CD4-positive, CD25-positive, alpha-beta regulatory T cell (primary cell): ENCODE results near the gene WLS. TPM values are rescaled to one million over a fixed set of nuclear protein-coding genes. Genes with fewer than 3 reads are reported as not detected.

Experiments used
- ATAC-seq, 2 donors: fragments of 150-1000 bp; cut with Tn5 transposase; one replicate each; pipeline ENCODE4 v1.10.0; 2021; ENCODE audit warnings: low read depth in 2 of 2, moderate number of reproducible peaks in 2 of 2, moderate library complexity in 1 of 2
- DNase-seq, 3 donors: peaks; one replicate each; pipeline versions ENCODE4 v3.0.0 to v3.0.0-alpha.2; 2012 to 2022; ENCODE audit warnings: mixed read lengths in 1 of 3
- H3K27ac ChIP-seq: one replicate; pipeline ENCODE4 v1.7.0; 2013; ENCODE audit warnings: mild to moderate bottlenecking, low read length; ENCODE audit not compliant: insufficient read depth, poor library complexity, severe bottlenecking
- H3K27me3 ChIP-seq: one replicate; pipeline ENCODE4 v1.7.0; 2013; ENCODE audit warnings: low read length; ENCODE audit not compliant: control insufficient read depth, insufficient read depth
- H3K36me3 ChIP-seq: one replicate; pipeline ENCODE4 v1.7.0; 2013; ENCODE audit warnings: mild to moderate bottlenecking, low read length, moderate library complexity; ENCODE audit not compliant: control insufficient read depth, insufficient read depth
- H3K4me1 ChIP-seq: 2 replicates; pipeline ENCODE4 v1.7.0; 2013; ENCODE audit warnings: mild to moderate bottlenecking, low read length; ENCODE audit not compliant: insufficient read depth, control insufficient read depth, poor library complexity, severe bottlenecking
- H3K4me3 ChIP-seq: one replicate; pipeline ENCODE4 v1.7.0; 2013; ENCODE audit warnings: low read depth, mild to moderate bottlenecking, low read length, moderate library complexity
- H3K9me3 ChIP-seq, 2 experiments: 1 replicate in 1 of 2; 2 replicates in 1 of 2; pipeline ENCODE4 v1.7.0; 2013; ENCODE audit warnings: low read length in 2 of 2, mild to moderate bottlenecking in 1 of 2, moderate library complexity in 1 of 2; ENCODE audit not compliant: control insufficient read depth in 2 of 2
- H3K27ac Mint-ChIP-seq, 3 donors: one replicate each; pipeline ENCODE4 v1.8.0; 2020 to 2022; ENCODE audit warnings: mild to moderate bottlenecking in 3 of 3, mixed read lengths in 3 of 3, moderate library complexity in 2 of 3
- H3K27me3 Mint-ChIP-seq: one replicate; pipeline ENCODE4 v1.8.0; 2022; ENCODE audit warnings: mild to moderate bottlenecking, mixed read lengths
- H3K36me3 Mint-ChIP-seq: one replicate; pipeline ENCODE4 v1.8.0; 2020; ENCODE audit warnings: mixed read lengths
- H3K4me1 Mint-ChIP-seq, 4 donors: one replicate each; pipeline ENCODE4 v1.8.0; 2020 to 2022; ENCODE audit warnings: mixed read lengths in 4 of 4, mild to moderate bottlenecking in 1 of 4
- H3K4me3 Mint-ChIP-seq, 4 donors: one replicate each; pipeline ENCODE4 v1.8.0; 2020 to 2022; ENCODE audit warnings: mild to moderate bottlenecking in 4 of 4, mixed read lengths in 4 of 4, moderate library complexity in 3 of 4
- H3K9me3 Mint-ChIP-seq, 7 donors: one replicate each; pipeline ENCODE4 v1.8.0; 2020 to 2022; ENCODE audit warnings: mixed read lengths in 7 of 7, mild to moderate bottlenecking in 3 of 7, moderate library complexity in 2 of 7
- polyA plus RNA-seq, 4 donors: library from polyadenylated mRNA; unstranded; fragments of 300-500 nt; fragmentation: Illumina TruSeq; gene quantifications; one replicate each; pipeline ENCODE4 v1.2.3, GENCODE V29; 2021
- total RNA-seq: library from RNA; stranded (reverse); gene quantifications from one replicate; pipeline ENCODE4 v1.2.3, GENCODE V29; 2022

WLS gene
- total and polyA plus RNA-seq, 5 donors from 2014 or later = not detected

GRCh38 chr1:68205794-68206358, 26.4 kb downstream of the WLS start:
- DNase-seq = no peak
- Mint-ChIP-seq H3K27ac (no peak overlapping the region), H3K4me3 (no peak overlapping the region), H3K9me3 (peaks cover 0 to 3% (median 0%) of the 10 kb centered on the region in 7 donors), H3K36me3 (no peaks in the 10 kb centered on the region), H3K4me1 (peaks cover 0 to 2% (median 0%) of the 10 kb centered on the region in 4 donors), H3K27me3 (no peaks in the 10 kb centered on the region)
- no peak overlapping the region for H3K27ac ChIP-seq
- no peak for ATAC-seq
- no peaks in the 10 kb centered on the region for H3K27me3 ChIP-seq
- H3K4me1 ChIP-seq = no peaks in the 10 kb centered on the region
- H3K9me3 ChIP-seq = no peaks in the 10 kb centered on the region
- no peaks in the 10 kb centered on the region for H3K36me3 ChIP-seq
- no peak overlapping the region for H3K4me3 ChIP-seq

DNA sequence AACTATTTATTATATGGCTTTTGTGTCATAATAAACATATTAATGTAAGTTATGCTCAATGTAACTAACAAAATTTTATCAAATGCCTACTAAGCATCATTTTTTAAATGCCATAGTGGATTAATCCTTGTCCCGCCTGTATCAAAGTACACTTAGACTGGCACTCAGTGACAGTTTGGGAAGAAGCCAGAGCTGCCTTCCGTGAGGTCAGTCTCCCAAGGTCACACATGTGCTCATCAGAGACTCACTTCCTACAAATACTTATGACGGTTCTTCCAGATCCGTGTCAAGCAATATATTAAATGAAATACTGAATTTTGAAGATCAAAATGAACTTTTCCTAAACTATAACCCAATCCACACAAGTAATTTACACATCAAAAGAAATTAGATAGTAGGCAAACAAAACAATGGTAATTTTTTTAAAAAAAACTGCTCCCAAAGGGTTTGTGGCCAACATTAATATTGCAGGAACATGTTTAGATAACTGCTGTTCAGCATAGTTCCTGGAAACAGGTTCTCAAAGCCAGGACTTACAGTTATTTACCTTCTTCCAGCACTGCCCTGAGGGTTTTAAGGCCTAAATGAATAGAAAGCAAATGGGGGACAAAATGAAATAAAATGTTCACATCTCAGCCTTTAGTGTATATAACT, 27.2 kb downstream of the WLS start:
- Mint-ChIP-seq H3K27ac (no peak overlapping the region), H3K4me1 (no peaks in the 10 kb centered on the region), H3K27me3 (no peaks in the 10 kb centered on the region), H3K9me3 (peaks cover 0 to 3% (median 0%) of the 10 kb centered on the region in 7 donors), H3K36me3 (no peaks in the 10 kb centered on the region), H3K4me3 (no peak overlapping the region)
- no peaks in the 10 kb centered on the region for H3K36me3 ChIP-seq
- no peaks in the 10 kb centered on the region for H3K4me1 ChIP-seq
- H3K4me3 ChIP-seq = no peak overlapping the region
- no peak overlapping the region for H3K27ac ChIP-seq
- ATAC-seq (no peak), DNase-seq (no peak)
- H3K27me3 ChIP-seq = no peaks in the 10 kb centered on the region
- no peaks in the 10 kb centered on the region for H3K9me3 ChIP-seq

DNA sequence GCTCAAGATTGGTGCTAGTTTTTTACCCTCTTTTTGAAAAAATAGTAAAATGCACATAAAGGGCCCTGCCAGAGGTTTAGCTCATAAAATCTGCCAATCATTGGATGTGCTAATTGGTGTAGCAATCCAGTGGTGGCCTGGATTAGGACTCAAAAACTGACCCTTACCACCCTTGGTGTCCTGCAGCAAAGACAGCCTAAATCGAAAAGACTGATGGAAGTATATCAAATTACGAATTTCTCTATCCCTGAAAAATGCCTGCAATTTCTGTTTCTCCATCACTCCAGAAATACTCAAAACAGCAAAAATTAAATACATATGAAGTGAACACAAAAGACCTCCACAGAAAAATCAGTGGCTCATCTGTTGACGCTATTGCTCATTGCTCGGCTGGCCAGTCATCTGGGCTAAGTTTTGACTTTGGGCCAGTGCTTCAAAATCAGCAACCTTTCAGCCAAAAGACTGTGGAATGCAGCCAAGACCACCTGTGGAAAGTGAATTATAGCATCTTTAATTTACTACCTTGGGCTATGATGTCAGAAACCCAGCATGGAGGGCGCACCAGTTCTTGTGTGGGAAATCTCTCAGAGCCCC, 30.0 kb downstream of the WLS start:
- no peak overlapping the region for H3K27ac Mint-ChIP-seq
- no peaks in the 10 kb centered on the region for H3K4me1 Mint-ChIP-seq
- no peak overlapping the region for H3K4me3 Mint-ChIP-seq
- no peaks in the 10 kb centered on the region for H3K9me3 Mint-ChIP-seq
- Histone ChIP-seq H3K4me3 (no peak overlapping the region), H3K36me3 (no peaks in the 10 kb centered on the region), H3K9me3 (no peaks in the 10 kb centered on the region), H3K27me3 (no peaks in the 10 kb centered on the region), H3K27ac (no peak overlapping the region), H3K4me1 (no peaks in the 10 kb centered on the region)
- H3K27me3 Mint-ChIP-seq = peaks cover 7% of the 10 kb centered on the region
- ATAC-seq = no peak
- H3K36me3 Mint-ChIP-seq = no peaks in the 10 kb centered on the region
- no peak for DNase-seq

GRCh38 chr1:68201546-68202238, 30.6 kb downstream of the WLS start:
- Mint-ChIP-seq H3K27ac (no peak overlapping the region), H3K4me3 (no peak overlapping the region), H3K36me3 (no peaks in the 10 kb centered on the region), H3K27me3 (peaks cover 7% of the 10 kb centered on the region), H3K4me1 (no peaks in the 10 kb centered on the region), H3K9me3 (no peaks in the 10 kb centered on the region)
- Histone ChIP-seq H3K9me3 (no peaks in the 10 kb centered on the region), H3K27me3 (no peaks in the 10 kb centered on the region), H3K36me3 (no peaks in the 10 kb centered on the region), H3K4me1 (no peaks in the 10 kb centered on the region), H3K27ac (no peak overlapping the region), H3K4me3 (no peak overlapping the region)
- DNase-seq (no peak), ATAC-seq (no peak)

DNA sequence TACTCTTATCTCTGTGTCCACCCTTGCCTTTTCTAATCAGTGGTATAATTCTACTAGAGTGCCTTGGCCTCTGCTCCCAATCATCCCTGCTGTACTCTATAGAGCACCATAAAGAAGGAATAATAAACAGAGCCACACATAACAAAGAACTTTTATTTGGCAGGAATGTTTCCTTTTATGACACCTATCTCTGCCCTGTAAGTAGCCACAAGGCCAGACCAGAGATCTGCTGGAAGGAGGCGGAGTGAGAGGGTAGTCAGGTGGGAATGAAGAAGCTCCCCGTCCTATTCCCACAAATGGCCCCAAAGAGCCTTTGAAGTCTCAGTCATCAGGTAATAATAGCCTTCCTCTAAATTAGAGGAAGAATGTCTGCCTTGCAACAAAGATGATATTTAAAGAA, 32.7 kb downstream of the WLS start:
- H3K27me3 Mint-ChIP-seq = peaks cover 7% of the 10 kb centered on the region
- H3K9me3 Mint-ChIP-seq = no peaks in the 10 kb centered on the region
- Histone ChIP-seq H3K4me3 (no peak overlapping the region), H3K36me3 (no peaks in the 10 kb centered on the region), H3K4me1 (no peaks in the 10 kb centered on the region), H3K9me3 (no peaks in the 10 kb centered on the region), H3K27ac (no peak overlapping the region), H3K27me3 (no peaks in the 10 kb centered on the region)
- H3K4me3 Mint-ChIP-seq = no peak overlapping the region
- no peak overlapping the region for H3K27ac Mint-ChIP-seq
- ATAC-seq = no peak
- H3K36me3 Mint-ChIP-seq = no peaks in the 10 kb centered on the region
- H3K4me1 Mint-ChIP-seq = no peaks in the 10 kb centered on the region
- DNase-seq = no peak

GRCh38 chr1:68198752-68199151, 33.6 kb downstream of the WLS start:
- Mint-ChIP-seq H3K36me3 (no peaks in the 10 kb centered on the region), H3K4me1 (no peaks in the 10 kb centered on the region), H3K27me3 (peaks cover 7% of the 10 kb centered on the region), H3K9me3 (no peaks in the 10 kb centered on the region), H3K27ac (no peak overlapping the region), H3K4me3 (no peak overlapping the region)
- ATAC-seq (no peak), DNase-seq (no peak)
- Histone ChIP-seq H3K4me1 (no peaks in the 10 kb centered on the region), H3K9me3 (no peaks in the 10 kb centered on the region), H3K27ac (no peak overlapping the region), H3K27me3 (no peaks in the 10 kb centered on the region), H3K36me3 (no peaks in the 10 kb centered on the region), H3K4me3 (no peak overlapping the region)

- no peaks in the 10 kb centered on the region for H3K36me3 Mint-ChIP-seq
Observed at GRCh38 chr1:68197891-68198290, 34.4 kb downstream of the WLS start.

More at GRCh38 chr1:68197891-68198290, 34.4 kb downstream of the WLS start:
- H3K27me3 Mint-ChIP-seq = peaks cover 7% of the 10 kb centered on the region
- no peak overlapping the region for H3K27ac ChIP-seq
- DNase-seq (no peak), ATAC-seq (no peak)
- H3K4me1 Mint-ChIP-seq = no peaks in the 10 kb centered on the region
- peaks cover 0 to 1% (median 0%) of the 10 kb centered on the region in 7 donors for H3K9me3 Mint-ChIP-seq
- no peaks in the 10 kb centered on the region for H3K36me3 ChIP-seq
- H3K27ac Mint-ChIP-seq = no peak overlapping the region
- H3K4me3 Mint-ChIP-seq = no peak overlapping the region
- H3K9me3 ChIP-seq = no peaks in the 10 kb centered on the region
- H3K4me3 ChIP-seq = no peak overlapping the region
- no peaks in the 10 kb centered on the region for H3K4me1 ChIP-seq
- H3K27me3 ChIP-seq = no peaks in the 10 kb centered on the region
